GM18951 (cell line): ENCODE results near the gene ARL14EPL.

Experiments used
- POLR2A ChIP-seq: IDR thresholded peaks from 4 replicates; pipeline ENCODE4 v1.6.1; 2011; ENCODE audit warnings: mild to moderate bottlenecking; ENCODE audit not compliant: insufficient read length, insufficient read depth; ENCODE audit errors: extremely low read depth
- in situ Hi-C: fragments of 300-500 bp; cut with MboI; formaldehyde crosslinking; loops from one replicate; pipeline ENCODE4 v1.12.0; 2022; ENCODE audit warnings: low sequenced_read_pairs, mixed read lengths, inconsistent platforms; ENCODE audit not compliant: unreplicated experiment

Gene ARL14EPL

GRCh38 chr5:116032094-116032517 lies at the start of gene ARL14EPL:
Gene ARL14EPL (plus strand): TSS chr5:116032472. CDS start chr5:116051466, 18,994 bp downstream.
- in situ Hi-C loops = no loop called here
- TF ChIP-seq POLR2A = no peak

- TF ChIP-seq POLR2A = no peak
- in situ Hi-C loops = no loop called here
Observed at GRCh38 chr5:115983519-115983918, 48.8 kb upstream of the ARL14EPL start.

GRCh38 chr5:115985802-115986757 lies 46.2 kb upstream of the ARL14EPL start:
- in situ Hi-C loops = no loop called here
- TF ChIP-seq POLR2A = no peak

DNA sequence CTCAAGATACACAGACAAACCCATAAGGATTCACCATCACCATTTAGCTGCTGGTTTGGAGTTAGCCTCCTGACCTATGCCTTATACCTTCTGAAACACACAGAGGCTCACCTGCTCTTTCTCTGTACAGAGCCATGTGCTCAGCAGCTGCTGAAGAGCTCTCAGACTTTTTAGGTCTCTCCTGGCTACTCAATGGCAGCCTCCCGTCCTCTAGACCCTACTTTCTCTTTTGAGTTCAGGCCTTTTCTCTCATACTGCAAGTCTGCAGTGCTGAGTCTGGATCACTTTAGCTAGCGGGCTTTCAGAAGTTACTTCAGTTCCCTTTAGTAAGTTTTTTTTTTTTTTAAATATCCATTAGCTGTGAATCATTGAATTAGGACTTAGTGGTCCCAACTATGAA lies 44.3 kb upstream of the ARL14EPL start:
- in situ Hi-C loops = no loop called here
- no peak for TF ChIP-seq POLR2A

DNA sequence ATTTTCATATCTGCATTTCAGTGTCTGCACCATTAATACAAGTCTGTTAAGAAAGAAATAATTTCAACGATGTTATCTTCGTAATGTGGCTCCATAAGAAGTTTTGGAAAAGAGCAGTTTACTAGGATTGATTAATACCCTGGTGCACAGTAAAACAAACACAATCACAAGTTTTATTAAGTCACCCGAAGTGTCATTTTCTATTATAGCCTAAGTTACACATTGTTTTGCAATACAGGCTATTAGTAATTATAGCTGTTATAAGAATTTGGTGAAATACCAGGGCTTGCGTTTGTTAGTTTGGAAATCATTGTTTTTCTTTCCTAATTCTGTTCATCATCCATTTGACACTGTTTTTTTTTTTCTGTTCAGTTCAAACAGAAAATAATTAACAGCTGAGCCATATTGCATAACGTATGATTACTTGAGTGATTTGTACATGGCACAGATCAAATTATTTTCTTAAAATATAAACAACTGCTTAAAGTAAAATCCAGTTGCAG lies 39.4 kb upstream of the ARL14EPL start:
- in situ Hi-C loops = no loop called here
- TF ChIP-seq POLR2A = no peak

DNA sequence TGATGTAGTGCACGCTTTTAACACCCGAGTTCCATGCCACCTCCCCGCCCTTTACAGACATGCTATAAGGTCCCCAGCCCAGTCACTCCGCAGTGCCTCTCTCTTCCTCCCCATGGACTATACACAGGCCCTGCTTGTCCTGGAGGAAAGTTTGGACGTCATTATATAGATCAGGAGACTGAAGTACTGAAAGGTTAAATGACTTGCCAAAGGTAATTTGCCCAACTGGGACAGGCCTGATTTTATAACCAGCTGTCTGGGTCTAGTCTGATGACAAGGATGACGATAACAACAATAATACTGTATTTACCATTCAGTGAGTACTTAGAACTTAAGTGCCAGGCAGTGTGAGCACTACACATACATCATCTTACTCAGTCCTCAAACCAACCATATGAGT lies 36.9 kb upstream of the ARL14EPL start:
- TF ChIP-seq POLR2A = no peak
- in situ Hi-C loops = no loop called here

- no peak for TF ChIP-seq POLR2A
- in situ Hi-C loops = no loop called here
Observed at GRCh38 chr5:116002116-116002906, 30.0 kb upstream of the ARL14EPL start.

DNA sequence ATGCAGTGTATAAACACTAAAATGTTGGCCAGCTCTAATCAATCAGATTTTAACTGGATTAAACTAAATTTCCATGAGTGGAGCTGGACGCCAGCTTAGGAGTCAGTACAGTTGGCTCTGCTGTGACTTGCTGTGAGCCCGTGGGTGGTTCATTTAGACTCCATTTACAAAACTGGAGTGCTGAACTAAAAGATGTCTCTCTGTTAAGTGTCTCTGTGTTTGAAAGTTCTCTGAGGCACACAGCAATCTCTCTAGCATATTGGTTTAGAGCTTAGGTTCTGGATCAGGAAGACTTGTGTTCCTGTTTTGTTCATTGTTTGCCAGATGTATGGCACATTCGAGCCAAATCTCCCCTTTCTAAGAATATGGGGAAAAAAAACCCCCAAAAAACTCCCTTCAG lies 28.0 kb upstream of the ARL14EPL start:
- in situ Hi-C loops = no loop called here
- no peak for TF ChIP-seq POLR2A

DNA sequence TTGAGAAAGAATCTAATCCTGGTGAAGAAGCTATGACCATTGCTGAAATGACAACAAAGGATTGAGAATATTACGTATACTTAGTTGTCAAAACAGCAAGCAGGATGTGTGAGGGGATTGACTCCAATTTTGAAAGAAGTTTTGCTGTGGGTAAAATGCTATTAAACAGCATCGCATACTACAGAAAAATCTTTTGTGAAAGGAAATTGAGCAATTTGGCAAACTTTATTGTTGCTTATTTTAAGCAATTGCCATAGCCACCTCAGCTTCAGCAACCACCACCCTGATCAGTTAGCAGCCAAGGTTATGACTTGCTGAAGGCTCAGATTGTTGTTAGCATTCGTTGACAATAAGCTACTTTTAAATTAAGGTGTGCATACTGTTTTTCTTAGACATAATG lies 22.5 kb upstream of the ARL14EPL start:
- in situ Hi-C loops = no loop called here
- no peak for TF ChIP-seq POLR2A

- TF ChIP-seq POLR2A = no peak
- in situ Hi-C loops = no loop called here
Observed at GRCh38 chr5:116011046-116011445, 21.2 kb upstream of the ARL14EPL start.

GRCh38 chr5:116013207-116013785 lies 19.0 kb upstream of the ARL14EPL start:
- no peak for TF ChIP-seq POLR2A
- in situ Hi-C loops = no loop called here

DNA sequence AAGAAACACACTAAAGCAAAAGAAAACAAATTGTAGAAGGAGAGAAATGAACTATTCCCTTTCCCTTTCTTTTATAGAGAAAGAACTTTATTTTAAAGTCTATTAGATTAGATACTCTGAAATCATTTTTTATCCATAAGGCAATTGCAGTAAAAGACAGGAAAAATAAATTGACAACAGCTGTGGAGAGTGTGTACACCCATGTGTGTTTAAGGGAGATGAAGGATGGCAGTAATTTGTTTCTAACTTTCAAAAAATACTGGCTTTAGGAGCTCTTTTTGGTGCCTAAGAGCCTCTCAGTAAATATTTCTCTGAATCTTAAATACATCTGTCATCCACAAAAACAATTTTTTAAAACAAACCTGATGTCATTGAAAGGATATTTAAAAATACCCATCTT lies 18.3 kb upstream of the ARL14EPL start:
- in situ Hi-C loops = no loop called here
- no peak for TF ChIP-seq POLR2A

- in situ Hi-C loops = no loop called here
- no peak for TF ChIP-seq POLR2A
Observed at GRCh38 chr5:116023619-116024018, 8.7 kb upstream of the ARL14EPL start.
